ENCODE measurements around the gene PDE2A. TPM values are rescaled to one million over a fixed set of nuclear protein-coding genes. Genes with fewer than 3 reads are reported as not detected.

Gene PDE2A
- polyA plus RNA-seq, 1 donor (not counting 4 experiments of a cell fraction or from before 2014, with no cell fraction given) = 0.38 TPM

DNA sequence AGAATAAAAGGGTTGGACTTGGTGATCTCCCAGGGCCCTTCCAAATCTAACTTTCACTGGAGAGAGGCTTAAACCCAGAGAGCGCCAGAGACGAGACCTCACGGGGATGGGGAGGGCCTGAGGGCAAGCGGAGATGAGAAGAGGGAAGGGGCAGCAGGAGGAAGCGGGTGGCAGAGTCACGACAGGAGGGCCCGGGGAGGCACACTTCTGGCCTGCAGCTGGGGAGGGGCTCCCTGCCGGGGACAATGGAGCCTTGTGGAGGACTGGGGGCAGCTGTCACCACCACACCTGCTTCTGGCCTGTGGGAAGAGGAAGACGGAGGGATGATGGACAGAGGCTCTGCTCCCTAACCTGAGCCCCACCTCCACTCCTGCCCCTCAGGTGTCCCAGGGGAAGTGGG lies 40.2 kb downstream of the PDE2A start:
- no peaks in the 10 kb centered on the region for H3K9me1 ChIP-seq (ENCODE audit: control insufficient read depth, extremely low read depth, insufficient read depth, low read length)
- H3K4me1 ChIP-seq (ENCODE audit: control insufficient read depth, extremely low read depth, insufficient read depth, low read length) = no peaks in the 10 kb centered on the region
- H3K36me3 ChIP-seq (ENCODE audit: control insufficient read depth in 2 of 2, extremely low read depth in 1 of 2, insufficient read depth in 2 of 2, low read length in 2 of 2) = no peaks in the 10 kb centered on the region
- no peaks in the 10 kb centered on the region for H4K20me1 ChIP-seq (ENCODE audit: control insufficient read depth, extremely low read depth, insufficient read depth, low read length)
- TF ChIP-seq EZH2 (IDR thresholded peaks at IDR 0.05; ENCODE audit: low read length) (no peak), CTCF (optimal IDR thresholded peaks at IDR 0.05 in 1 of 3, IDR thresholded peaks at IDR 0.05 in 1 of 3, conservative IDR thresholded peaks at IDR 0.05 in 1 of 3; ENCODE audit: extremely low read depth in 1 of 3, insufficient read depth in 2 of 3, low read length in 3 of 3) (no peak)
- no peaks in the 10 kb centered on the region for H3K79me2 ChIP-seq (ENCODE audit: control insufficient read depth, insufficient read depth, low read length)
- H3K4me2 ChIP-seq (ENCODE audit: control insufficient read depth, extremely low read depth, insufficient read depth, low read depth, low read length) = no peak overlapping the region
- no peak for FAIRE-seq
- H3K27me3 ChIP-seq (ENCODE audit: control insufficient read depth, extremely low read depth, insufficient read depth, low read length) = peaks cover 19% of the 10 kb centered on the region
- dilution Hi-C loops (cut with MboI; ENCODE audit: extremely low pct_ligation_motif_present, low sequenced_read_pairs) = no loop called here
- H2AFZ ChIP-seq (ENCODE audit: control insufficient read depth, low read length) = no peak overlapping the region
- no peak overlapping the region for H3K9ac ChIP-seq (ENCODE audit: control insufficient read depth, extremely low read depth, insufficient read depth, low read length)
- no peak for DNase-seq (ENCODE audit: low read depth, low spot score)
- no peak overlapping the region for H3K4me3 ChIP-seq (ENCODE audit: control insufficient read depth in 2 of 3, extremely low read depth in 1 of 3, insufficient read depth in 2 of 3, low read depth in 1 of 3, low read length in 3 of 3)
- no peaks in the 10 kb centered on the region for H3K9me3 ChIP-seq (ENCODE audit: control insufficient read depth, low read depth, low read length)
- no peak overlapping the region for H3K27ac ChIP-seq (ENCODE audit: control insufficient read depth, insufficient read depth, low read length)

DNA sequence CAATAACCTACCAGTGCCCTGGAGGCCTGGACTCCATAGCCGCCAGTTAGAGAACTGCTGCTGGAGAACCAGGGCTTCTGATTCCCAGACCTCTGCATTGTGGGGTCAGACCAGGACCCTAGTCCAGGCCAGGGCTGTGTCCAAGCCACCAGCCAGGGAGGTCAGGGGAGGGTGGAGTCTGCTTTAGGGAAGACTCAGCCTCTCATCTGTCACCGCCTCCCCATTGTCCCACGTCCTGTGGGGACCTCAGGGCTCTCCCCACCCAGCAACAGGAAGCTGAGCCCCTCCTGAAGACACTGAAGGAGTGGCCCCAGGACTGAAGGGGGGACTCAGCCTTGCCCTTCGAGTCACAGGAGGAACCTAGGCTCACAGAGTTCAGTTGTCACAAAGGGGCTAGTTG lies 41.2 kb downstream of the PDE2A start:
- Histone ChIP-seq H3K27ac (ENCODE audit: control insufficient read depth, insufficient read depth, low read length) (no peak overlapping the region), H3K9ac (ENCODE audit: control insufficient read depth, extremely low read depth, insufficient read depth, low read length) (no peak overlapping the region), H3K9me3 (ENCODE audit: control insufficient read depth, low read depth, low read length) (no peaks in the 10 kb centered on the region), H3K79me2 (ENCODE audit: control insufficient read depth, insufficient read depth, low read length) (no peaks in the 10 kb centered on the region), H4K20me1 (ENCODE audit: control insufficient read depth, extremely low read depth, insufficient read depth, low read length) (no peaks in the 10 kb centered on the region), H3K27me3 (ENCODE audit: control insufficient read depth, extremely low read depth, insufficient read depth, low read length) (peaks cover 18% of the 10 kb centered on the region), H3K4me2 (ENCODE audit: control insufficient read depth, extremely low read depth, insufficient read depth, low read depth, low read length) (no peak overlapping the region), H3K36me3 (ENCODE audit: control insufficient read depth in 2 of 2, extremely low read depth in 1 of 2, insufficient read depth in 2 of 2, low read length in 2 of 2) (no peaks in the 10 kb centered on the region), H3K4me3 (ENCODE audit: control insufficient read depth in 2 of 3, extremely low read depth in 1 of 3, insufficient read depth in 2 of 3, low read depth in 1 of 3, low read length in 3 of 3) (no peak overlapping the region), H3K4me1 (ENCODE audit: control insufficient read depth, extremely low read depth, insufficient read depth, low read length) (no peaks in the 10 kb centered on the region), H3K9me1 (ENCODE audit: control insufficient read depth, extremely low read depth, insufficient read depth, low read length) (no peaks in the 10 kb centered on the region), H2AFZ (ENCODE audit: control insufficient read depth, low read length) (no peak overlapping the region)
- FAIRE-seq (no peak), DNase-seq (ENCODE audit: low read depth, low spot score) (no peak)
- dilution Hi-C loops (cut with MboI; ENCODE audit: extremely low pct_ligation_motif_present, low sequenced_read_pairs) = no loop called here
- no peak for TF ChIP-seq EZH2 (IDR thresholded peaks at IDR 0.05; ENCODE audit: low read length)
- no peak for TF ChIP-seq CTCF (optimal IDR thresholded peaks at IDR 0.05 in 1 of 3, IDR thresholded peaks at IDR 0.05 in 1 of 3, conservative IDR thresholded peaks at IDR 0.05 in 1 of 3; ENCODE audit: extremely low read depth in 1 of 3, insufficient read depth in 2 of 3, low read length in 3 of 3)
